Panc1 (cell line): Measurements from ENCODE around the gene UGT1A9. TPM values are rescaled to one million over a fixed set of nuclear protein-coding genes. Genes with fewer than 3 reads are reported as not detected.

Experiments
- ATAC-seq: fragments of 200-7000 bp; cut with Tn5 transposase; 2 replicates; pipeline ENCODE4 v1.9.1; 2020; ENCODE audit warnings: mild to moderate bottlenecking, moderate library complexity
- BruUV-seq: library from RNA; stranded (reverse); fragments of 400-500 nt; replicated peaks from 2 replicates; lab custom pipeline; 2021; lab: Mats Ljungman, UMichigan
- CTCF ChIA-PET: fragments of 300-600 bp; sonication (Branson Sonifier 250); formaldehyde crosslinking; loops from one replicate; lab custom pipeline; 2022; ENCODE audit warnings: antibody characterized with exemption; lab: Charles Lee
- POLR2A ChIA-PET: fragments of 300-600 bp; sonication (Branson Sonifier 250); formaldehyde crosslinking; loops from one replicate; lab custom pipeline; 2022; ENCODE audit warnings: antibody characterized with exemption; lab: Charles Lee
- DNase-seq: peaks from one replicate; pipeline ENCODE4 v3.0.0-alpha.2; 2010; ENCODE audit warnings: low read depth, low spot score
- H3K27ac ChIP-seq: 2 replicates; pipeline ENCODE4 v1.5.1; 2011; ENCODE audit warnings: mild to moderate bottlenecking, low read length, inconsistent platforms
- H3K27me3 ChIP-seq: fragments of 200-500 bp; sonication (Bioruptor generic); 2 replicates; pipeline ENCODE4 v1.6.0; 2014; ENCODE audit warnings: low read length, inconsistent platforms; ENCODE audit not compliant: control insufficient read depth, insufficient read depth
- H3K36me3 ChIP-seq: fragments of 200-500 bp; sonication (Bioruptor generic); 2 replicates; pipeline ENCODE4 v1.5.1; 2014; ENCODE audit warnings: inconsistent platforms, mild to moderate bottlenecking, low read length, moderate library complexity; ENCODE audit not compliant: control insufficient read depth, insufficient read depth
- H3K4me1 ChIP-seq: 2 replicates; pipeline ENCODE4 v1.5.1; 2011; ENCODE audit warnings: inconsistent platforms, mild to moderate bottlenecking, low read length, moderate library complexity; ENCODE audit not compliant: control insufficient read depth, insufficient read depth
- H3K4me3 ChIP-seq, 2 experiments: 2 replicates each; pipeline ENCODE4 v1.5.1; 2011 to 2012; ENCODE audit warnings: low read depth in 2 of 2, low read length in 2 of 2, mild to moderate bottlenecking in 2 of 2, inconsistent platforms in 1 of 2, moderate library complexity in 1 of 2
- H3K9me3 ChIP-seq: fragments of 200-500 bp; sonication (Bioruptor generic); 2 replicates; pipeline ENCODE4 v1.5.1; 2014; ENCODE audit warnings: low read depth, mild to moderate bottlenecking, inconsistent platforms, low read length, moderate library complexity; ENCODE audit not compliant: control insufficient read depth, insufficient read depth
- CTCF ChIP-seq: fragments of 450-650 bp; IDR thresholded peaks from 2 replicates; pipeline ENCODE4 v1.5.1; 2017; ENCODE audit warnings: mild to moderate bottlenecking
- POLR2AphosphoS5 ChIP-seq: IDR thresholded peaks from 2 replicates; pipeline ENCODE4 v1.6.1; 2012; ENCODE audit warnings: mild to moderate bottlenecking, low read depth, low read length, moderate library complexity
- REST ChIP-seq, 2 experiments: IDR thresholded peaks; 2 replicates each; pipeline ENCODE4 v1.6.1; 2011 to 2012; ENCODE audit warnings: low read depth in 2 of 2, control low read depth in 1 of 2, low read length in 1 of 2, mild to moderate bottlenecking in 1 of 2, moderate library complexity in 1 of 2; ENCODE audit not compliant: insufficient read depth in 1 of 2
- SIN3A ChIP-seq: IDR thresholded peaks from 2 replicates; pipeline ENCODE4 v1.6.1; 2012; ENCODE audit warnings: low read depth, mild to moderate bottlenecking, low read length, moderate library complexity, borderline replicate concordance; ENCODE audit not compliant: insufficient read depth
- TCF7L2 ChIP-seq: IDR thresholded peaks from 2 replicates; pipeline ENCODE4 v1.6.1; 2011; ENCODE audit warnings: mild to moderate bottlenecking, low read depth, low read length, inconsistent platforms
- in situ Hi-C: cut with HindIII; loops from 2 replicates; pipeline ENCODE4 v1.10.0; 2016; ENCODE audit warnings: low sequenced_read_pairs, low pct_unique_long_range_greater_than_20kb
- intact Hi-C: fragments of 100-400 bp; cut with micrococcal nuclease; formaldehyde crosslinking; loops from one replicate; pipeline ENCODE4 v1.10.0; 2022; ENCODE audit not compliant: unreplicated experiment
- total RNA-seq: library from RNA; stranded (reverse); gene quantifications from one replicate; pipeline ENCODE4 v1.2.1, GENCODE V29; 2021; ENCODE audit not compliant: unreplicated experiment

The UGT1A9 gene
- total RNA-seq, 1 experiment from 2014 or later = not detected

GRCh38 chr2:233663911-233664310 lies 7.8 kb upstream of the UGT1A9 start:
- ChIA-PET CTCF (no interaction called here), POLR2A (no interaction called here)
- Histone ChIP-seq H3K4me3 (no peak overlapping the region), H3K27ac (no peak overlapping the region), H3K9me3 (no peaks in the 10 kb centered on the region), H3K36me3 (no peaks in the 10 kb centered on the region), H3K4me1 (no peaks in the 10 kb centered on the region), H3K27me3 (peaks cover 6% of the 10 kb centered on the region)
- intact Hi-C loops (no loop called here), in situ Hi-C loops (no loop called here)
- no peak for TF ChIP-seq CTCF
- TF ChIP-seq SIN3A = no peak
- TF ChIP-seq TCF7L2 = no peak
- no peak for TF ChIP-seq REST (IDR thresholded peaks at IDR 0.05; ENCODE audit: insufficient read depth in 1 of 2, low read depth in 2 of 2, low read length in 1 of 2)
- TF ChIP-seq POLR2AphosphoS5 = no peak
- no TSS peak for BruUV-seq
- ATAC-seq (no peak), DNase-seq (no peak)

GRCh38 chr2:233668605-233669260 lies 3.0 kb upstream of the UGT1A9 start:
- no peak for DNase-seq
- no peak overlapping the region for H3K27ac ChIP-seq
- BruUV-seq = no TSS peak
- ChIA-PET CTCF (no interaction called here), POLR2A (no interaction called here)
- intact Hi-C loops = no loop called here
- no peaks in the 10 kb centered on the region for H3K27me3 ChIP-seq
- in situ Hi-C loops = no loop called here
- H3K9me3 ChIP-seq = no peaks in the 10 kb centered on the region
- H3K36me3 ChIP-seq = no peaks in the 10 kb centered on the region
- TF ChIP-seq SIN3A = no peak
- TF ChIP-seq POLR2AphosphoS5 = no peak
- H3K4me3 ChIP-seq = no peak overlapping the region
- ATAC-seq = no peak
- H3K4me1 ChIP-seq = no peaks in the 10 kb centered on the region

- no peaks in the 10 kb centered on the region for H3K4me1 ChIP-seq
- ChIA-PET POLR2A (no interaction called here), CTCF (no interaction called here)
- H3K4me3 ChIP-seq = no peak overlapping the region
- DNase-seq (no peak), ATAC-seq (no peak)
- BruUV-seq = no TSS peak
- no peaks in the 10 kb centered on the region for H3K9me3 ChIP-seq
- no peaks in the 10 kb centered on the region for H3K36me3 ChIP-seq
- in situ Hi-C loops (no loop called here), intact Hi-C loops (no loop called here)
- no peaks in the 10 kb centered on the region for H3K27me3 ChIP-seq
- TF ChIP-seq TCF7L2 (no peak), SIN3A (no peak), REST (IDR thresholded peaks at IDR 0.05; ENCODE audit: insufficient read depth in 1 of 2, low read depth in 2 of 2, low read length in 1 of 2) (no peak)
- H3K27ac ChIP-seq = no peak overlapping the region
Observed at GRCh38 chr2:233672886-233673285, 1.2 kb downstream of the UGT1A9 start.
